NCI-H345 treated with DMSO at 0.1 percent for 48 hours (cell line): ENCODE results near the gene FAM83C.

Experiments
- DNase-seq: peaks from one replicate; lab custom pipeline; 2025; ENCODE audit not compliant: unreplicated experiment; lab: John Stamatoyannopoulos, UW

Gene FAM83C

DNA sequence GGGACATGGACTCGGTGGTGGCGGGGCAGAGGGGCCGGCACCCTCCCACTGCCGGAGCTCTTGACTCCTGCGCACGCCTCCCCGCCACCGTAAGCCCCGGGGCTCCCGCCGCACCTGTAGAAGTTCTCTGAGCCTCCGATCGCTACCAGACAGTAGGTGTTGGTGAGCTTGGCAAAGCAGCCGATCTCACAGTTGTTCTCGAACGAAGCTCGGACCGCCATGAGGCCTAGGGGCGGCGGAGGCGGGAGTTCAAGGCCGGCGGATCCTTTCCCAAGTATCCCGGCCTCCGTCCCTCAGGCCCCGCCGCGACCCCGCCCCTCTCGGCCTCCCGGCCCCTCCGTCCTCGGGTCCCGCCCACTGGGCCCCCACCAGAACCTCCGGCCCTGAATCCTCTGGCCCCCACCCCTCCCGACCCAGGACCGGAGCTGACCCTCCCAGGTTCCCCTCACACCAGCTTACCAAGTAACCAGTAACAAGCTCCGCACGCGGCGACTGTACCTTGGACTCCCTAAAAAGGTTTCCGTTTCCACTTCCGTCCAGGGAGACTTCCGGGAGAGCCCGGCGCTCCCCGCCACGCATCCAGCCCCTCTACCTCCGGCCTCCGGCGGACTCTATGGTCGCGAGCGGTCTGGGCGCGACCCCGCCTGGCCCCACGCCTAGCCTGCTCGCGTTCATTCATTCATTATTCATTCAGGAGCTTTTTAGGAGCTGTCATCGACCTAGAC, 7.8 kb downstream of the FAM83C start, which contains the start of gene EIF6:
EIF6 (minus strand) TSS at position 506 of the 725 bp plus-strand sequence; CDS start at position 221, 285 bp downstream.
- peak; percentile 90 for DNase-seq

DNA sequence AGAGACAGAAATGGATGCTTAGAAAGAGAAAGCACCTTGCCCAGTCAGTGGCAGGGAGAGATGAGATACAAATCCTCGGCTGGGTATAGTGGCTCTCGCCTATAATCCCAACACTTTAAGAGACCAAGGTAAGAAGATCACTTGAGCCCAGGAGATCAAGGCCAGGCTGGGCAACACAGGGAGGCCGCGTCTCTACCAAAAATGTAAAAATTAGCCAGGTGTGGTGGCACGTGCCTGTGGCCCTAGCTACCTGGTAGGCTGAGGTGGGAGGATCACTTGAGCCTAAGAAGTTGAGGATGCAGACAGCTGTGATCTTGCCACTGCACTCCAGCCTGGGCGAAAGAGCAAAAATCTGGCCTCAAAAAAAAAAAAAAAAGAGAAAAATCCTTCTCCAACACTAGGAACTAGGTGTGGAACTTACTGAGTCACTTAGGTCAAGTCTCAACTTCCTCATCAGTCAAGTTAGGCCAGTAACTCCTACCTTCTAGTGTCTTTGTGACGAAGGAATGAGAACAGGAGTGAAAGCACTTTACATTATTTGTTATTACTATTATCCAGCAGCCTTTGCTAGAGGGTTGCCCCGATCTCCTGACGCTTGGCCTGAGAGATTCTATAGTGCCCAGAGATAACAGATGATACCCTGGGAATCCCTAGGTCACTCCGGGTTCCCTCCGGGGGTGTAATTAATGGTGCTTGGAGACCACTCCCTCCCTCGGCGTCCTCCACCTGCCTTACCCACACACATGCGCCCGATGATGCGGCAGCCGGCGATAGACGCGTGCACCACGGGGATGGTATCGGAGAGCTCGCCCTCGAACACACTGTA, 8.6 kb downstream of the FAM83C start:
- no peak for DNase-seq

DNA sequence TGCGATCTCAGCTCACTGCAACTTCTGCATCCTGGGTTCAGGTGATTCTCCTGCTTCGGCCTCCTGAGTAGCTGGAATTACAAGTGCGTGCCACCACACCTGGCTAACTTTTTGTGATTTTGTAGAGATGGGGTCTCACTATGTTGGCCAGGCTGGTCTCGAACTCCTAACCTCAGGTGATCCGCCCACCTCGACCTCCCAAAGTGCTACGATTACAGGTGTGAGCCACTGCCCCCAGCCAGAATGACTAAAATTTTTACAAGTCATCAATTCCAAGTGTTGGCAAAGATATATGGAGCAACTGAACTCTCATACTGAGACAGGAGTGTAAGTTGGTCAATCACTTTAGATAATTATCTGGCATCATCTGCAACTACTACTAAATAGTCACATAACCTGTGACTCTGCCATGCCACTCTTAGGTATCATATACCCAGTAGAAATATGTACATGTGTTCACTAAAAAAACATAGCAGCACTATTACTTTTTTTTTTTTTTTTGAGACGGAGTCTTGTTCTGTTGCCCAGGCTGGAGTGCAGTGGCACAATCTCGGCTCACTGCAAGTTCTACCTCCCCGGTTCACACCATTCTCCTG, 10.6 kb downstream of the FAM83C start:
- no peak for DNase-seq

DNA sequence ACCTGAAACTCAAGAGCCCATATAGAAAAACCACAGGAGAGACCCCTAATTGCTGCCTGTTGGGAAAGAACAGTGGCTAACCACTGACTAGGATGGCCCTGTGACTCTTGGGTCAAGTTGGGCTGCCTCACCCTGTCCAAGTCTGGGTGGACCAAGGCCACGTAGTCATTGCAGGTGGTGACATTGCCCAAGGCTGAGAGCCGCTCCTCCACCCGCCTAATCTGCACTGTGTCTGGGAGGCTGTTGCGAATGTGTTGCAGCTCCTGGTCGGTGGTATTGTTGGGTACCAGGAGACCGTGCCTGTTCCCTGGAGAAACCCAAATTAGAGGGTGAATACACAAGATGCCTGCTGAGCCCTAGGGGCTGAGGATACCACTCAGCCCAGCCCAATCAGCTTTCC, 11.7 kb downstream of the FAM83C start:
- no peak for DNase-seq

DNA sequence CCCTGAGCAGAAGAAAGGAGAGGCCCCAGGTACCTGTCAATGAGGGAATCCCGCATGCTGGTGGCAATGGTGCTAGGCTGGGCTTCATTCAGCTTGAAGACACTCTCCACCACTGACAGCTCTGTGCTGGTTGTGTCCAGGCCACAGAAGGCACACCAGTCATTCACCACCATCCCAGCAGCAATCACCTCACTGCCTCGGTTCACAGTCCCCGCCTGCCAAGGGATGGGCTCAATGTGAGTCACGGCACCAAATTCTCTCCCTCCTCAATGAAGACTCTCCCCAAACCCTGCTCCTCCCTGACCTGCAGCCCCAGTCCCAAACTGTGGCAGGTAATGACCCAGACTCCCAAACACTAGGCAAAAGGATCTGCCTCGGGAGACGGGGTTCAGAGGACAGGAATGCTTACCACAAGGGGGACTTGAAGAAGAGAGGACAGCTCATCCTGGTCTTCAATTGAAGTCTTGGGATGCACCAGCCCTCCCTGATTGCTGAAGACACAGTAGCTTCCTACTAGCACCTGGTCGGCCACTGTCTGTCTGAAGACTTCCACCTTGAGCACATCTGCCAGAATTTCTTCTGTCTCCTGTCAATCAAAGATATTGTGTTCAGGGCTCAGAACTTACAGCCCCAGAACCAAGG, 12.6 kb downstream of the FAM83C start:
- DNase-seq = no peak

DNA sequence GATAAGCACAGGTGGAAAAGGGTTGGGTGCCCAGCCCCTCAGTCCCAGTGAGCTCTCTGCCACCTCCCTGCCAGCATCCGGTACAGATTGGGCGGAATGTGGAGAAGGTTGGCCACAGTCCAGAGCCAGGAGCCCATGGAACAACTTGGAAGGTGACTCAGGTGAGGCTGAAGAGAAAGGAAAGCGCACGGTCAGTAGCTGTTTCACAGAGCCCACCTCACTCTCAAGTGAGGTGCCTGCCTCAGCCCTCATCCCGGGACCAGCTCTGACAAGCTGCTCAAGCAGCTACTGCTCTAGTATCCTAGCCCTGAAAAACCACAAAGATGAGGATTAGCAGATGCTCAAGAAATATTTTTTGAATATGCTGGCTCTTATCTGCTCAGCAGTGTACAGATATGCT, 13.2 kb downstream of the FAM83C start:
- no peak for DNase-seq

DNA sequence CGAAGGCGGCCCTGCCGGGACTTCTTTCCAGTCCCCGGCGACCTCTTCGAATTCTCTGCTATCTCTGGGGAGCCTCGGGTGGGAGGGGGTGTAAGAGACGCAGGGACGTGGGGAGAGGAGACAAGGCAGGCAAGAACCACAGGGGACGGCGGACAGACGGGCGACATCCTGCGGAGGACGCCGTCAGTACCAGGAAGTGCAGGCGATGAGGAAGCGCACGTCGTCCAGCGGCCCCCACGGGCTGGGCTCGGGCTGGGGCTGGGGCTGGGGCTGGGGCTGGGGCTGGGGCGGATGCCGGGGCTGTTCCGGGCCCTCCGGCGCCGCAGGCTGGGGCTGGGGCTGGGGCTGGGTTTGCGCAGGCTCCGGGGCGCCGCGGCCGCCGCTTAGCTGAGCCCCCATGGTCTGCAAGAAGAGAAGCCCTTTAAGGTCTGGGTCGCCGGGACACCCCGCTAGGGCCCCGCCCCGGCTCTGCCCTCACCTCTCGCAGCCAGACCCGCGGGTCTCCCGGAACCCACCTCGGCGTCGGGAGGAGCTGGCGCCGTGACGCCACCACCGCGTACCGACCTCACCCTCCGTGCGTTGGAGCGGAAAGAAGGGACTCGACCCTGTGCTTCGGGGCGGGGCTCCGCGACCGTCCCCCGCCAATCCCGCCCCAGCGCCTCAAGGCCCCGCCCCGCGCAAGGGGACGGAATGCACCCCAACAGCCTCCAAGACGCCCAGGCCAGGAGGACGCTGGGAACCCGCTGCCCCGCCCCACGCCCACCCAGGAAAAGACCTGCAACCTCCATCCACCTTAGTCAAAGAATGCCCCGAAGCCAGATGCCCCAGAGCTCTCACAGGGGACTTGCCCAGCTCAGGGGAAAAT, 14.5 kb downstream of the FAM83C start, which contains the start of gene MMP24OS:
MMP24OS (minus strand) TSS at position 592 of the 865 bp plus-strand sequence; CDS start at position 399, 193 bp downstream.
- DNase-seq = peak; percentile 85

DNA sequence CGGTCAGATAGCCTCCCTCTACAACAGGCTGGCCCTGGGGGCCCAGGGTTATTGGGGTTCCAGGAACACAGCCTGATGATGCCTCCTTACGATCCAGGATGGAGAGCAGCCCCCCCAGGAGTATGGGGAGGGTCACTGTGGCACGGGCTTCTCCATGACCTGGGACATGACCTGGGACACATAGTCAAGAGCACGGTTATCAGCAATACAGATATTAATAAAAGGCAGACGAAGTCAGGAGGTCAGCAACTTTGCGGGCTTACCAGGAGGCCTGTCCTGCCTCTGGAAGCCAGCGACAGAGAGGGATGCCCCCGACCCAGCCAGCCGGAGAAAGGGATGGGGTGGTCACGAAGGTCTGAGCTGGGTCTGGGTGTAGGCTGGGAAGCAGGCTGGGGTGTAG, 15.1 kb downstream of the FAM83C start:
- DNase-seq = no peak

DNA sequence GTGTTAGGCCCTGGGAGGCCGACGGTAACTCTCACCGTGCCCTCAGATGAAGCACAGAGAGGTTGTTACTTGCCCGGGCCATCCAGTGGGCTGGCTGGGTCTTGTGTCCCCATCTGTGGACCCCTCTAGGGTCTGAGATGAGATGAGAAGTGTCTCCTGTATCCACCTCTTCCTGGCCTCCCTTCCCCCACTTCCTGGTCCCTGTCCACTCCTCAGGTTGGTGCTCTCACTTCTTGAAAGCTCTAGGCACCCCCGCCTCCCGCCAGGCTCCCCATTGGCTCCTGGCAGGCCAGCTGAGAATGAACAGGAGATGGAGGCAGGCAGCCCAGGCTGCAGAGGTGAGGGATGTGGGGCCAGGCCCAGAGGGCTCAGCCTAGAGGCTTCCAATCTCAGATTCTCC, 15.8 kb downstream of the FAM83C start:
- no peak for DNase-seq

DNA sequence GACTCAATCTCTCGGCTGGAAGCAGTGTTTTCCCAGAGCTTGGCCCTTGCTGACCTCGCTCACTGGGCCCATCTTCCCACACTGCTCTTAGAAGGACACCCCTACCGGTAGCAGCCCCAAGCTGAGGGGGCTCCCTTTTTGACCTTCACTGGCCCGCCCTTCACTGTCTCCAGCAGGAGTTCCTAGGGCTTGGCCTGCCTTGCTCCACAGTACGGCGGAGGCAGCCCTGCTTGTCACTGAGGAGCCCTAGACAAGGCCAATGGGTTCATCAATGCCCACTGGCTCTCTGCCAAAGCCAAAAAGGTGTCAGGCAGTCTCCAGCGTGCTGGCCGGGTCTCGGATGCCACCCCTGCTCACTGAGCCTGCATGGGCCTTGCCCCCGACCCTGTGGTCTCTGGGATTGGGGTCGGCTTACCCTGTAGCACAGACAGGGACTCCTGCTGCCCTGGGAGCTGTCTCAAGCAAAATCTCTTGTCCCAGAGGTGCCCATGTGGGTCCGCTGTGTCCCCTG, 16.4 kb downstream of the FAM83C start:
- DNase-seq = no peak

DNA sequence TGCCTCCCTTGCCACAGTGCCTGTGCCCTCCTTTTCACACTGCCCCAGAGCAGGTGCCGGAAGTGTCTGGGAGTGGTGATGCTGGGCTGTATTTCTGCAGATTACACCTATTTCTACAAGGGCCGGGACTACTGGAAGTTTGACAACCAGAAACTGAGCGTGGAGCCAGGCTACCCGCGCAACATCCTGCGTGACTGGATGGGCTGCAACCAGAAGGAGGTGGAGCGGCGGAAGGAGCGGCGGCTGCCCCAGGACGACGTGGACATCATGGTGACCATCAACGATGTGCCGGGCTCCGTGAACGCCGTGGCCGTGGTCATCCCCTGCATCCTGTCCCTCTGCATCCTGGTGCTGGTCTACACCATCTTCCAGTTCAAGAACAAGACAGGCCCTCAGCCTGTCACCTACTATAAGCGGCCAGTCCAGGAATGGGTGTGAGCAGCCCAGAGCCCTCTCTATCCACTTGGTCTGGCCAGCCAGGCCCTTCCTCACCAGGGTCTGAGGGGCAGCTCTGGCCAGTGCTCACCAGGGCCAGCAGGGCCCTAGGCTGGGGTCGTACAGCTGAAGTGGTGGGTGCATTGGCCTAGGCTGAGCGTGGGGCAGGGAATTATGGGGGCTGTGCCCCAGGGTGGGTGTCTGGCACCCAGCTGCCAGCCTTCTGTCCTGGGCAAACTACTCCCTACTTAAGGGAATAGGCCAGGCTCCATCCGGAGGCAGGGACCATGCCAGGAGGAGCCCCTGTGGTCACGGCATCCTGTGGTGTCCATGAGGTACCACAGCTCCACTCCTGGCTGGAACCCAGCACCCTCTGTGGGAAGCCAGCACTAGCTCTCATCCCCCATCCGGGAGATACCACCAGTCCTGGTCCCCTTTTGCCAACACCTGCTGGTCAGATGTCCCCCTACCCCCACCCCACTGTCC, 17.8 kb downstream of the FAM83C start:
- DNase-seq = no peak

DNA sequence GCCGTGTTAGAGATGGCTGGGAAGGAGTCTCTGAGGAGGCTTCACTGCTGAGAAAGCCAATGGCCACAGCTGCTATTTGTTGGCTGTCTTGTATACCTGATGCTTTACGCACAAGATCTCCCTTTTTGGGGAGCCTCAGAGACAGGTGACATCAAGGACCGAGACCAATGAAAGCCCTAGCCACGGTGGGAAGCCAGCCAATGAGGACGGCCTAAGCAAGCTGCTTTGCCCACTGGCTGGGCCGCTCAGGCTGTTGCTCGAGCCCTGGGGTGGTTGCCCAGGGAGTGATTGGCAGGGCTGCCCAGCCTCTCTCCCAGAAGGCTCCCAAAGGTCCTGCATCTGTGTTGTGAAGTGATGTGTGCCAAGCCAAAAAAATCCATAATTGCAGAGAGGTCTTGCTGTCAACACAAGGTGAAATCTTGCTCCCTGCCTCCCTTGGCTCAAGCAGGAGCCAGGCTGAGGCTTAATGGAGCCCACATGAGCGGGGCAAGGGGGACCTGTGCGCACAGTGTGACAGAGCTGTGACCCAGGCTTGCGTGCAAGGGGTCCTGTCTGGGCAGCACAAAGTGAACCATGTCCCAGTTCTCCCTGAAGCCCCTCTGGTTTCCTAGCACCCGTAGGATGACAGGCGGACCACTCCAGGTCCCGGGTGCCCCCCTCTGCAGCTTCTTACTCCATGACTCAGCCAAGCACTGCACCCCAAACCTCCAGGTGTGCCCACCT, 18.6 kb downstream of the FAM83C start:
- no peak for DNase-seq

DNA sequence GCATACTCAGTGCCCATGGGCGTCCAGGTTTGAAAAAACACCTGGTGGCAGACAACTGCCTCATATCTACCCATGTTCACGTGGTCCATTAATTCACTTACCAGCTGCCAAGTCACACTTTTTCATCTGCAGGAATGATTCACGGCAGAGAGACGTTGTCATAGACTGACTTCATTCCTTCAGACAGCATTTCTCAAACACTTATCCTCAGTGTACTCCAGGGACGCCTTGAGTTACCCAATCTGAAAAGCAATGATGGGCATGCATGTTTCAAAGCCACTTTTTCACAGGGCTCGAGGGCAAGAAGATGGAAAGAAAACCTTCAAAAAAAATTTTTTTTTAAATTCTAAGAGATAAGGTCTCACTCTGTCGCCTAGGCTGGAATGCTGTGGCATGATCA, 20.3 kb downstream of the FAM83C start:
- DNase-seq = no peak

DNA sequence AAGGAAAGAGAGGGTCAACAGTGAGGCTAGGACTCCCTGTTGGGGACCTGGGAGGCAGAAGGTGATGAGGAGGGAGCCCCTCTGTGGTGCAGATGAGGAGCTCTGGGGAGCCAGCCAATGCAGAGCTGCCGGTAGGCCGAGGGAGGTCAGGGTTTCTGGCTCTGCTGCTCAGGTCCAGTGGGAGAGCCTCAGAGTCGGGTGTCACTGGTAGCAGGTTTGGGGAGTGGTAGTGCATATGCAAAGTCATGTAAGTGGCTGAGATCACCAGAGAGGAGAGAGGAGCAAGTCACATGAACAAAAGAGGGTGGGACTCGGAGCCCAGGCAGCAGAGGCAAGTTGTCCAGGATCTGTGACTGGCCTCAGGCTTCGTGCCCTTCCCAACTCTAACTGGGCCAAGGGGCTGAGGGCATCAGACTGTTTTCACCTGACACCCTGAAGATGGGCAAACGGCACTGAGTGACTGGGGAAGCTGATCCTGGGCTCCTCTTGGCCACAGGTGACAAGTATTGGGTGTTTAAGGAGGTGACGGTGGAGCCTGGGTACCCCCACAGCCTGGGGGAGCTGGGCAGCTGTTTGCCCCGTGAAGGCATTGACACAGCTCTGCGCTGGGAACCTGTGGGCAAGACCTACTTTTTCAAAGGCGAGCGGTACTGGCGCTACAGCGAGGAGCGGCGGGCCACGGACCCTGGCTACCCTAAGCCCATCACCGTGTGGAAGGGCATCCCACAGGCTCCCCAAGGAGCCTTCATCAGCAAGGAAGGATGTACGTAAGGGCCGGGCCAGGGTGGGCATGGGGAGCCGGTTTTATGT, 20.9 kb downstream of the FAM83C start:
- DNase-seq = no peak

DNA sequence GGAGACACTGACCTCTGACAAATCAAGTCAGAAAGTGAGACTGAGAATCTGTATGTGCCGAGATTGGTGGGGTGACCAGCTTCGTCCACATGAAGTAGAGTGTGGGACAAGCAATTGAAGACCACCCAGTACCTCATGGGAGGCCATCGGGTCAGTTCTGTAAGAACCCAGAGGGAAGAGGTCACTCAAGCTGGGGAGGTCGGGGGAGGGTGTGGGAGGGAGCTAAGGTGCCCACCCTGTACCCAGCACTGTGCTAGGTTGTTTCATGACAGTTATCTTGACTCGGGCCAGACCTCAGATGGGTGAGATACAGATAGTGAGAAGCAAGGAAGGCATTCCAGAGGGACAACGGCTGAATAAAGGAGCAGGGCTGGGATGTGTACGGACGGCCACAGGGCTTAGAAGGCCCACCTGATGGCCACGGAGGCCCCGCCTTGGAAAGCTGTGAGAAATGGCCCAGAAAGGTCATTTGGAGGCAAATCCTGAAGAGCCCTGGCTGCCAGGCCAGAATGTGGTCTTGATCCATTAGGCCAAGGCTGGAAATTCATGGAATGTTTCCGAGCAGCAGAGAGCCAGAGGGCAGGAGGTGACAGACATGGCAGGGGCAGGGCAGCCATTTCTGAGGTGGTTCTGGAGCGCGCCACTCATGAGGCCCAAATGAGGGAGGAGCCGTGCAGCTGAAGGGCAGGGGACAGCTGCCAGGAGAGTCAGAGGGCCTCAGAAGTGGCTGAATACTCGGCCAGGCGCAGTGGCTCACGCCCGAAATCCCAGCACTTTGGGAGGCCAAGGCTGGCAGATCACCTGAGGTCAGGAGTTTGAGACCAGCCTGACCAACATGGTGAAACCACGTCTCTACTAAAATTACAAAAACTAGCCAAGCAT, 22.0 kb downstream of the FAM83C start:
- DNase-seq = no peak

DNA sequence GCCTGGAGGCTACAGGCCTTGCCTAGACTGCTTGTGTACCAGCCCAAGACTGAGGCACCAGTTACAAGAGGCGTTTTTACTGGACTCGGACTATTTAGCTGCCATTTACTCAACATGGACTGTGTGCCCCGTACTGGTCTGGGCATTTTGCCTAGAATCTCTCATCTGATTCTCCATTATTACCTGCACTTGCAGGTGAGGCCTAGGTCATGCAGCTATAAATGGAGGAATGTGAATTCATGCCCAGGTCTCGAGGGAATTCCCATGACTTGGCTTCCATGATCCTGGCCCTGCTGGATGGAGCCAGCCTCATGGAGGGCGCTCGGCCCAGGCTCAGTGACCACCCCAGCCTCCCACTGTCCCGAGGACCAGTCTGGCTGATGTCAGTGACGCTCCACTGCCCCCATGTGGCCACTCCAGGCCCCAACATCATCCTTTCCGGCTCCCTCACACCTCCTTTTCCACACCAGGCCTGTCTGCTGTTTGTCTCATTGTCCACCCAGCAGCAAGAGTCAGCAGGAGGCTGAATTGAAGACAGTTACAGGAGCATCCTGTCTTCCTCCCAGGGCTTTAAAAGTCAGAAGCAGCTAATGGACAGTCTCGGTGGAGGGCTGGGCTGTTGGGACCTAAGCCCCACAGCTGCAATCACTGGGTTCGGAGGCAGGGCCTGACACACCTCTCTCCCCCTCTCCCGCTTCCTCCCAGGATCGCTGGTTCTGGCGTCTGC, 23.0 kb downstream of the FAM83C start:
- DNase-seq = peak; percentile 32
